Mesenteric fat pad (tissue), 1 donor: ENCODE measurements around the gene PRR36. TPM values are rescaled to one million over a fixed set of nuclear protein-coding genes. Genes with fewer than 3 reads are reported as not detected.
"Not testable (repeated sequence)": the region's sequence is repeated elsewhere in the genome, so short reads cannot be mapped to it uniquely, and the experiment has no call there.

Experiments used
- DNase-seq: peaks from one replicate; pipeline ENCODE4 v3.0.0-alpha.2; 2020; ENCODE audit warnings: low spot score
- total RNA-seq: library from RNA; stranded (reverse); fragmentation: NEBNext Ultra II Directional; extraction: Animal tissue kit (Norgen Biotek cat#: 25700); gene quantifications from one replicate; pipeline ENCODE4 v1.2.1, GENCODE V29; 2021
- donor health status: DM: yes; HTN: yes; CAD: no.

Gene PRR36
- total RNA-seq, 1 donor from 2014 or later = not detected

DNA sequence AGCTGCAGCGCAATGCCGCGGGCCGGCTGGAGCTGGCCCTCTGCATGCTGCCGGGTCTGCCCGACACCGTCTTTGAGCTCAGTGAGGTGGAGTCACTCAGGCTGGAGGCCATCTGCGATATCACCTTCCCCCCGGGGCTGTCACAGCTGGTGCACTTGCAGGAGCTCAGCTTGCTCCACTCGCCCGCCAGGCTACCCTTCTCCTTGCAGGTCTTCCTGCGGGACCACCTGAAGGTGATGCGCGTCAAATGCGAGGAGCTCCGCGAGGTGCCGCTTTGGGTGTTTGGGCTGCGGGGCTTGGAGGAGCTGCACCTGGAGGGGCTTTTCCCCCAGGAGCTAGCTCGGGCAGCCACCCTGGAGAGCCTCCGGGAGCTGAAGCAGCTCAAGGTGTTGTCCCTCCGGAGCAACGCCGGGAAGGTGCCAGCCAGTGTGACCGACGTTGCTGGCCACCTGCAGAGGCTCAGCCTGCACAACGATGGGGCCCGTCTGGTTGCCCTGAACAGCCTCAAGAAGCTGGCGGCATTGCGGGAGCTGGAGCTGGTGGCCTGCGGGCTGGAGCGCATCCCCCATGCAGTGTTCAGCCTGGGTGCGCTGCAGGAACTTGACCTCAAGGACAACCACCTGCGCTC, 25.7 kb upstream of the PRR36 start:
- no peak for DNase-seq

DNA sequence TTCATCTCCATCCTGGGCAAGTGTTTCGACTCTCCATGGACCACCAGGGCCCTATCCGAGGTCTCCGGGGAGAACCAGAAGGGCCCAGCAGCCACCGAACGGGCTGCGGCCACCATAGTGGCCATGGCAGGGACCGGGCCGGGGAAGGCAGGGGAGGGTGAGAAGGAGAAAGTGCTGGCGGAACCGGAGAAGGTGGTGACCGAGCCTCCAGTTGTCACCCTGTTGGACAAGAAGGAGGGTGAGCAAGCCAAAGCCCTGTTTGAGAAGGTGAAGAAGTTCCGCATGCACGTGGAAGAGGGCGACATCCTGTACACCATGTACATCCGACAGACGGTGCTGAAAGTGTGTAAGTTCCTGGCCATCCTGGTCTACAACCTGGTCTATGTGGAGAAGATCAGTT, 24.8 kb upstream of the PRR36 start:
- no peak for DNase-seq

DNA sequence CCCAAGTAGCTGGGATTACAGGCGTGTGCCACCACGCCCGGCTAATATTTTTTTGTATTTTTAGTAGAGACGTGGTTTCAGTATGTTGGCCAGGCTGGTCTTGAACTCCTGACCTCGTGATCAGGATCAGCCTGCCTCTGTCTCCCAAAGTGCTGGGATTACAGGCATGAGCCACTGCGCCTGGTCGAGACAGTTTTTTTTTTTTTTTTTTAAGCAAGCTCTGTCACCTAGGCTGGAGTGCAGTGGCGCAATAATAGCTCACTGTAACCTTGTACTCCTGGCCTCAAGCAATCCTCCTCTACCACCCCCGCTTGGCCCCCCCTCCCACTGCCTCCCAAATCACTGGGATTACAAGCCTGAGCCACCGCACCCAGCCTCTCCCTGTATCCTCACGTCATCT, 23.1 kb upstream of the PRR36 start:
- no peak for DNase-seq

DNA sequence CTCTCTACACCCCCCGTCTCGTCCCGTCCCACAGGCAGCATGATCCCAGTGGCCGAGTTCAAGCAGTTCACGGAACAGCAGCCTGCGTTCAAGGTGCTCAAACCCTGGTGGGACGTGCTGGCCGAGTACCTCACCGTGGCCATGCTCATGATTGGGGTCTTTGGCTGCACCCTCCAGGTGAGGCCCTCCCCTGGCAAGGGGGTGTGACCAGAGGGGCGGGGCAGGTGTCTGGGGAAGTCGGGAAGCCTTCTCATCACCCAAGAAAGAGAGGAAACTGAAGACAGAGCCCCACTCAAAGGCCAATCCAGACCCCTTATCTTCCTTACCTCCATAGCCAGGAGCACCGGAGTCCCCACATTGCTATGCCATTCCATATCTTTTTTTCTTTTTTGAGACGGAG, 21.4 kb upstream of the PRR36 start:
- DNase-seq = no peak

DNA sequence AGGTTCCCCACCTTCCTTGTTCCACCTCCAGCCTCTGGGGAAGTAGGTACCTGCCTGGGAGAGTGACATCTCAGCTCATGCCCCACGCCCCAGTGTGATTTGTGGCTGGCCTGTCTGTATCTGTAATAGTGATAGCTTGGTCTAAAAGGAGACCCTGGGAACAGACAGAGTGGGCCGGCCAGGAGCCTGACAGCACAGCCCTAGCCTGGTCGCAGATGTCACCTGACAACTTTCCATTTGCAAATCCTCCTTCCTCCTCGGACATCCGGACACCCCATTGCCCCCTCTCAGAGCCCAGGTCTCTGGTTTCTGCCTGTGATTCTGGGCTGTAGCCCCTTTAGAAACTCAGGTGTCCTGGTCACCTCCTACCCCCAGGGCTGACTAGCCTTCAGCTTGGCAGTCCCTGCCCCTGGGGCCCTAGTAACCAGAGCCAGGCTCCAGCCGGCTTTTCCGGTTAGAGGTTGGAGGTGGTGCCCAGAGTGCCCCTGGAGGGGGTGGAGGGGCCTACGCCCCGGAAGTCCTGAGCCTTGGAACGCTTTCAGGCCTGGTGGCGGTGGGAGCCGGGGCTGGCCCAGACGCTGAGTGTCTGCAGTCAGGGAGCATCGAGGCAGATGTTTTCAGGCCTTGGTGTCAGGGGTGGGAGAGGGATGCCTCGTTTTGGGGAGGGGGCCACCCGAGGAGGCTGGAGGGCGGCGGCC, 20.6 kb upstream of the PRR36 start:
- DNase-seq = no peak

DNA sequence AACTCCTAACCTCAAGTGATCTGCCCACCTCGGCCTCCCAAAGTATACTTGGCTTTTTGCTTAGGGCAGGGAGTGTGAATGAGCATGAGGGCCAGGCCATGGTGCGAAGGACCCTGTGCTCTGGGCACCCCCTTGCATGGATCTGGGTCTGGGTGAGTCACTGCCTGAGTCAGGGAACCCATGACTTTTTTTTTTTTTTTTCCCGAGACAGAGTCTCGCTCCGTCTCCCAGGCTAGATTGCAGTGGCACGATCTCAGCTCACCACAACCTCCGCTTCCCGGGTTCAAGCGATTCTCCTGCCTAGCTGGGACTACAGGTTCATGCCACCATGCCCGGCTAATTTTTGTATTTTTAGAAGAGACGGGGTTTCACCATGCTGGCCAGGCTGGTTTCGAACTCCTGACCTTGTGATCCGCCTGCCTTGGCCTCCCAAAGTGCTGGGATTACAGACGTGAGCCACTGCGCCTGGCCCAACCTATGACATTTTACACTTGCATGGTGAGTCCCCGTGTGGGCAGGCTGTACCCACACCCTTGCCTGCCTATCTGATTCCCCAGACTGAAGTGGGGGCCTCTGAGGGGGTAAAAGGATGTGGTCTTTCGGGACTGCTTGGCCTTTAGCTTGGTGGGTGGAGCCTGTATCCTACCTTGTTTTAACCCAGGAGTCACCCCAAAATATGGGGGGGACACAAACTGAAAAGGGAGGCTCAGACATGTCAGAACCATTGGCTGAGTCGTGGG, 19.3 kb upstream of the PRR36 start:
- DNase-seq = not testable (repeated sequence)

DNA sequence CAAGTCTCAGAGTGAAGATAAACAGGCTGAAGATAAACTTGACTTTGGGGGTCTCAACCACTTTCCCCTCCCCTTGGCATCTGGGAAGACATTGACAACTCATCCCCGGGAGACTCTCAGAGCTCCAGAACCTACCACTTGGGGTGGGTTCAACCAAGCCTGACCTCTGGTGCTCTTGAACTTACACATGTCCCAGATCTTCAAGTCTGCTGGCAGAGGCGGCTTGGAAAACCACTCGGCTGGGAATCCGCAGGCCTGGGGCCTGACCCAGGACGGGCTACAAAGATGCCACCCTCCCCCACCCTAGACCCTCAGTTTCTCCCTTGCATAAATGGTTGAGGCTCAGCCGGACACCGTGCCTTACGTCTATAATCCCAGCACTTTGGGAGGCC, 14.6 kb upstream of the PRR36 start:
- DNase-seq = no peak

DNA sequence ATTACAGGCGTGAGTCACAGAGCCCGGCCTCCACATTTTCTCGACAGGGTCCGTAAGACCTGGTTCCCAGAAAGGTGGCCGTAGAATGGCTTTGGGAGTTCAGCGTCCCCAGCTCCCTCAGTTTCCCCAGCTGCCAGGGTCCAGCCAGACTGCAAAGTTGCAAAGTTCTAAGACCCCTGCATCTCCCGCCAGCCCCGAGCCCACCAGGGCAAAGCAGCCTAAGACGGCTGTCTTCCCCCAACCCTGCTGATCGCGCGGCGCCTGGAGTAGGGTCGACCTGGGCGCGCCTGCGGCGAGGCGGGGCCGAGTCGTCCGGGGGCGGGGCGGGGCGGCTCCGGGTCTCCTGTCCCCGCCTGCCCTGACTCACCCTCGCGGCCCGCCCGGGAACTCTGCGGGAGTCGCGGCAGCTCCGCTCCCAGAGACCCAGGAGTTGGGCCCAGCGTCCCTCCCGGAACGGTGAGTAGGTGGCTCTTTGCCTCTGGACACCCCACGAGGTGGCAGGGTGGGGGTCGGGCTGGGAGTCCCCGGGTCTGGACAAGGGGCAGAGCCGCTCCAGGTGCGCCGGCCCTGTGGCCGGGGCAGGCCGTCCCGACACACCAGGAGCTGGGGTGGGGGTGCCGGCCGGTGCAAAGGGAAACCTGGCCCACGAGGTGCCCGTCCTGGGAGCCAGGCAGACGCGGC, 14.1 kb upstream of the PRR36 start, which contains the start of gene LRRC8E:
TSS of gene LRRC8E (plus strand) at position 366 of the 681 bp plus-strand sequence. CDS start 7,094 bp downstream, outside the sequence.
- no peak for DNase-seq

DNA sequence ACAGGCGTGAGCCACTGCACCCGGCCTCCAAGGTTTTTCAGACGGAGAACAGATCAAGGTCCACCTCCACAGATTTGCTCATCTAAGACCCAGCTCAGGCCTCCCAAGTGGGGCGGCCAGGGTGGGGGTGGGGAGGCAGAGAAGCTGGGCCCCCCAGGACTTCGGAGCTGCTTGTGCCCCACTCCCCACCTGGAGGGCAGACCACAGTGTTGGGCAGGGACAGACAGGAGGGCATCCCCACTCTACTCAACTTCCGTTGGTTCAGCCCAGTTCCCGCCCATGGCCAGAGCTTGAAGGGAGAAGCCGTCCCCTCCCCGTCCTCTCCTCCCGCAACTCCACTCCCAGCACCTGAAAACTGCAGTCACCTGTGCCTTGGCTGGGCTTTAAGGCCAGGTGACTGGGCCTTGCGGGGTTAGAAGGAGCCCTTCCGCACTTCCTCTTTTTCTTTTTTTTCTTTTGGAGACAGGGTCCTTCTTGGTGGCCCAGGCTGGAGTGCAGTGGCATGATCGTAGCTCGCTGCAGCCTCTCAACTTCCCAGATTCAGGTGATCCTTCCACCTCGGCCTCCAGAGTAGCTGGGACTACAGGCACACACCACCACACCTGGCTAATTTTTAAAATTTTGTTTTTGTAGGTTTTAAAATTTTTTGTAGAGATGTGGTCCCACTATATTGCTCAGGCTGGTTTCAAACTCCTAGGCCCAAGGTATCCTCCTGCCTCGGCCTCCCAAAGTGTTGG, 13.4 kb upstream of the PRR36 start:
- no peak for DNase-seq

DNA sequence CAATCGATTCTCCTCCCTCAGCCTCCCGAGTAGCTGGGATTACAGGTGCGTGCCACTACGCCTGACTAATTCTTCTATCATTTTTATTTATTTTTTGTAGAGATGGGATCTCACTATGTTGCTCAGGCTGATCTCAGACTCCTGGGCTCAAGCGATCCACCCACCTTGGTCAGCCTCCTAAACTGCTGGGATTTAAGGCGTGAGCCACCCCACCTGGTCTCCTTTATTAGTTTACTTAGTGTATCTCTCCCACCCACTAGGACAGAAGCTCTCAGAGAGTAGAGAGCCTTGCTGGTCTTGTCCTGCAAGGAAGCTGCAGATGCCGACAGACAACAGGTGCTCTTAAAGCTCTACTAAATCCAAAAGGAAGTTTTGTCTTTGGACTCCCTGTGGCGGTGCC, 11.6 kb upstream of the PRR36 start:
- DNase-seq = no peak

DNA sequence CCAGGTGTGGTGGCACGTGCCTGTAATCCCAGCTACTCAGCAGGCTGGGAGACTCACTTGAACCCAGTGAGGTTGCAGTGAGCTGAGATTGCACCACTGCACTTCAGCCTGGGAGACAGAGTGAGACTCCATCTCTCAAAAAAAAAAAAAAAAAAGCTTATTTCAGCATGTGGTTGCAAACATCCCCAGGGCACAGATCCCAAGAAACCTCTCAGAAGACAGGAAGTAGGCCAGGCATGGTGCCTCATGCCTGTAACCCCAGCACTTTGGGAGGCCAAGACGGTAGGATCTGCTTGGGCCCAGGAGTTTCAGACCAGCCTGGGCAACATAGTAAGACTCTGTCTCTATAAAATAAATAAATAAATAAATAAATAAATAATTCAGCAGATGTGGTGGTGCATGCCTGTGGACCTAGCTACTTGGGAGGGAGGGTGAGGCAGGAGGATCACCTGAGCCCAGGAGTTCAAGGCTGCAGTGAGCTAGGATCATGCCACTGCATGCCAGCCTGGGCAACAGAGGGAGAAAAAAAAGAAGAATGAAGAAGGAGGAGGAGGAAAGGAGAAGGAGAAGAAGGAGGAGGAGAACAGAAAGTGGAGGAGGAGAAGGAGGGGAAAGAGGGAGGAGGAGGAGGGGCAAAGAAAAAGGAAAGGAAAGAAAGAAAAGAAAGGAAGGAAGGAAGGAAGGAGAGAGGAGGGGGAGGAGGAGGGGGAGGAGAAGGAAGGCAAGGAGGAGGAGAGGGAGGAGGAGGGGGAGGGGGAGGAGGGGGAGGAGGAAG, 9.8 kb upstream of the PRR36 start:
- DNase-seq = no peak

DNA sequence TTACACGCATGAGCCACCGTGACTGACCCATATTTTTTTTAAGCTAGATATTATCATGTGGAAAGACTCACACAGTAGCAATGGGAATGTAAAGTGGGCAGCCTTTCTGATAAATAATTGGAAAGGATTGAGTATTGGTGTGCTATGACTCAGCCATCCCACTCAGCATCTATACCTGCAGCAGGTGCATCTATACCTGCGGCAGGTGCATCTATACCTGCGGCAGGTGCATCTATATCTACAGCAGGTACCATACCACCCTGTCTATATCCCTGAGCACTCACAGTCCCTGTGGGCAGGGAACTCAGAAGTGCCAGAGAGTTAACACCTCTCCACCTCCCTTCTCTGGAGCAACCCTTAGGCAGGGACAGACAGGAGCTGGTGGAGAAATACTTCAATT, 8.9 kb upstream of the PRR36 start:
- no peak for DNase-seq

DNA sequence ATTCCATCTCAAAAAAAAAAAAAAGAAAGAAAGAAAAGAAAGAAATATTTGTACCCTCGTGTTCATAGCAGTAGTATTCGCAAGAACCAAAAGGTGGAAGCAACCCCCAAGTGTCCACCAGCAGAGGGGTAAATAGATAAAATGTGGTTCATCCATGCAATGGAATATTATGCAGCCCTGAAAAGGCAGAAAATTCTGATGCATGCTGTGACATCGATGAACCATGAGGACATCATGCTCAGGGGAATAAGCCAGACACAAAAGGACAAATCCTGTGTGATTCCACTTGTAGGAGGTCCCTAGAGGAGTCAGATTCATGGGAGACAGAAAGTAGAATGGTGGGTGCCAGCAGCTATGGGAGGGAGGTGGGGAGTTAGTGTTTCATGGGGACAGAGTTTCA, 7.7 kb upstream of the PRR36 start:
- no peak for DNase-seq

DNA sequence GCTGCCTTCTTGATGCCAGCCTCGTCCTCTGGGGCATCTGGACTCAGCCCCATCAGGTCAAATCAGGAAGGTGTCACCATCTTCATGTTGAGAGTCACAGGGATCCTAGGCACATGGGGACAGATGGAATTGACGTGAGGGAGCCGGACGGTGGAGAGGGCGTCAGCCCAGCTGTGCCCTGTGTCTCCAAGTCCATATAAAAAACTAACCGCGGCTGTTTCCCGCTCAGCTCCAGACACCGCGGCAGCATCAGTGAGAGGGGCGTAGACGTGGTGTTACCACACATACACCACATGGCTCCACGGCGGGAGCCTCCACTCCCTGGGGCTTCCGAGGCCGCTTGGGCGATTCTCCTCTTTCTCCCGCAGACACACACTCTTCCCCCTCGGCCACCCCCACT, 5.6 kb upstream of the PRR36 start:
- no peak for DNase-seq

DNA sequence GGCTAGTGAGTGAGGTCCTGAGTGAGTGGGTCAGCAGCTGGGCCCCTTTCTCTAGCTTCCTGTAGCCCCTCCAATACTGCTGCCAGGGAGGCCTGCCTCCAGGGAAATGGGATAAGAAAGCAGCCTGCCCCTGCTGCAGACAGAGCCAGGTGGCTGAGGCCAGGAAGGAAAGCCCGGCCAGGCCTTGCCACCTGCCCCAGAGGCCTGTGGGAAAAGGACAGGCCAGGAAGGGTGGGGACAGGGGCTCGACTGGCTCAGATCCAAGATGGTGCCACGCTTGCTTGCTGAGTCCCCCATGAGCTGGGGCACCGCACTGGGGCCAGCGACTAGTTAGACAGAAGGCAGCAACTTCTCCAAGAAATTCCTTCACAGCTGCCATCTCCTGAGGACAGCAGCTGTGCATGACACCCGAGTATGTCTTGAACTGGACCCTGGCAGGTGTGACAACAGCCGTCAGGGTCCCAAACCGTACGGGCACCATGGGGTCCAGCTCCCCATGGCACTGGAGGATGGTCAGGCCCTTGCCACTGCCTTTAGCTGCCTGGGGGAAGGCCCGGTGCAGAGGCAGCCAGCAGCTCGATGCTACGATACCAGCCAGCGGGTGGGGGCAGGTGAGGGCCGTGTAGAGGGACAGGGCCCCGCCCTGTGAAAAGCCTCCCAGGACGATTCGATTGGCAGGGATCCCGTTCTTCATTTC, 5.1 kb upstream of the PRR36 start:
- DNase-seq = no peak

DNA sequence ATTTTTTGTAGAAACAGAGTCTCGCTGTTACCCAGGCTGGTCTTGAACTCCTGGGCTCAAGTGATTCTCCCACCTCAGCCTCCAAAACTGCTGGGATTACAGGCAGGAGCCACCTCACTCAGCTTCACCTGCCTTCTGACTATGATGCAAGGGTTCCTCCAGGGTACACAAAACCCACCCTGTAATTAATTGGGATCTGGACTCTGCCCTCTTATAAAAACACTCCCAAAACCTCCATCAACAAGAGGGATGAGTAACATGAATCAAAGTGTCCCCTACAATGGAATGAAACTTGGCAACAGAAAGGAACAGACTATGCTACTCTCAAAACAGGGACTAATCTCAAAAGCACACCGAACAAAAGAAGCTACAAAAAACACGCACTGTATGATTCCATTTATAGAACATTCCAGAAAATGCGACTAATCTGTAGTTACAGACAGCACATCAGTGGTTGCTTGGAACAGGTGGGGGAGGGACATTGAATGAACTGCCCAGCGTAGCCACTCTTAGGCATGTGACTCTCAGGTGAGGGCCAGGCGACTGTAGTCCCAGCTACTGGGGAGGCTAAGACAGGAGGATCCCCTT, 3.2 kb upstream of the PRR36 start:
- DNase-seq = no peak

DNA sequence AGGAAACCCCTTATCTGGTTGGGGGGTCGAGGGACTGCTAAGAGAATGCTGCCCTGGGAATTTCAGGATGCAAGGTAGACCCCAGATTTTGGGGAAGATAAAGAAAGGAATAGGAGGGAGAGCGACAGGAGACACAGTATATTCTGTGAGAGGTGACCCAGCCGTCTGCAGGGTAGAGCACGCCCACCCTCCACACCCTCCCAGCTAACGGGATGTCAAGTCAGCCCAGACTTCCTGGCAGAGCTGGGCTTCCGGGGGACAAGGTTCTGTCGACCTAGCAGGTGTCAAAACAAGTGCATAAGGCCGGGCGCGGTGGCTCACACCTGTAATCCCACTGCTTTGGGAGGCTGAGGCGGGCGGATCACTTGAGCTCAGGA, 695 bp upstream of the PRR36 start:
- DNase-seq = no peak

DNA sequence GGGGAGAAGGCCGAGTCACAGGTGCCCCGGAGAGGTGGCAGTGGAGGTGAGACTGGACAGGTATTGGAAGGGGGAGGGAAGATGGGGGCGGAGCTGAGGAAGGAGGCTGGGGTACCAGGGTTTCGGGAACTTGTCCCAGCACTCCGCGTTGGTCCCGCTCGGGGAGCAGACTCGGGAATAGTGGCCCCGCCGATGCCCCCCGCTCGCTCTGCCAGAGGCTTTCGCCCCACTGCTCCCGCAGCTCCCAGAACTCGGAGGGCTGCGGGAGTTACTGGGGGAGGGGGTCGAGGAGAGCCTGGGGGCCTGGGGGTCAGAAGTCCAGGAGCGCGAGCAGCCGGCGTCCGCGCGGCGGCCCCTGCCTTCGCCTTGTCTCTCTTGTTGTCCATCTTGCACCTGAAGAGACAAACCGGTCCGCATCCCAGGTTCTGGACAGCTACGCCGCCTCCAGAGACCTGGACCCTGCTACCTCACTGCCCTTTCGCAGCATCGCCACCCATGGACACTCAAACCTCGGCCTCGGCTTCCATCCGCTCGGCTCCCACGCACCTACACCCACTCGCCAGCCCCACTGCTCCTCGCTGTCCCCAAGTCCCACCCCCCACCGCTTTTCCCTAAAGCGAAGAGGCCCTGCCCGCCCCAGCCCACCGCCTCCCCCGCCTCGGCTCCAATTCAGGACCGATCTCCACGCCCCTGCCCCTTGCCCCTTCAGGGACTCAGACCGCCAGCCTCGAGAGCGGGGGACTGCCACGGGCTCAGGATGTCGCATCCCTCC, 700 bp downstream of the PRR36 start:
- no peak for DNase-seq
